GM21515 (cell line): Measurements from ENCODE around the gene PARP14.
"Not testable (repeated sequence)": the region's sequence is repeated elsewhere in the genome, so short reads cannot be mapped to it uniquely, and the experiment has no call there.

ENCODE experiments used
- ATAC-seq: cut with Tn5 transposase; IDR thresholded peaks from one replicate; pipeline ENCODE4 v1.9.1; 2021; ENCODE audit not compliant: unreplicated experiment

PARP14 gene

DNA sequence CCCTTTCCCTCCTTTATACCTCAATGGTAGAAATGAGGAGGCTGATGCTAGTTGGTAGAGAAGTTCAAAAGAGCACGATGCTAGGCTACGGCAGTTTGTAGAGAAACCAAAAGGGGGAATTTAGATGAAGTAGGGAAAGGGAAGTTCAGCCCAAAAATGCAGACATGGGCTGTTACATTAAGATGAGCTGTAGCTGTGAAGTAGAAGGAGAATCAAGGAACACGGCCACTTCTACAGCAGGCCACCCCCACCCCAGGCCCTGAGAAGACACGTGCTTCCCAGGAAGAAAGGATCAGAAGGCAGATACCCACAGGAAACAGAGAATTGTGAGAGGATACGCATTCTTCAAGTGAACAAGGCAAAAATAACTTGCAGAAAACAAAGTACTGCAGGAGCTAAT is 2.1 kb upstream of the PARP14 start:
- no peak for ATAC-seq

GRCh38 chr3:122679085-122679881 is 1.4 kb upstream of the PARP14 start:
- no peak for ATAC-seq

DNA sequence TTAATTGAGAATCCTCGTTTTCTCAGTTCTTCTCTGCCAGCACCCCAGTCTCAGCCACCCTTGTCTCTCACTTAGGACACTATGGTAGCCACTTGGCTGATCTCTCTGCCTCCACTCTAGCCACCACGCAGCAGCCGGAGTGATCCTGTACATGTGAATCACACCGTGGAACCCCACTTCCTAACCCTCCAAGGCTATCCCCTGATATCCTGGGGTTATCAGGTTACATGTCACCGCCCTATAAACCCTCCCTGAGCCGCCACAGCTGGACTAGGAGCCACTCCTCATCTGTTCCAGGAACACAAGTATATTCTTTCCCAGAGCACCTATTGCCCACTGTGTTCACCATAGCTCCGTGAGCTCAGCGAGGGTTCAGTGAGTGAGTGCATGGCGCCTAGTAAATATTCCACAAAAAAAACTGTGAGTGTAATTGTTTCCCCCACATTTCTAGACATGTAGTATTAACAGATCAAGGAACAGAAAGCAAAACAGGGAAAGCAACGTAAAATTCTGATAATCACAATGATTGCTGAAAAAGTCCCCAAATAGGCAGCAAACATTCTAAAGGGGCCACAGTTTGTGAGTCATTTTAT is 661 bp upstream of the PARP14 start:
- no peak for ATAC-seq

DNA sequence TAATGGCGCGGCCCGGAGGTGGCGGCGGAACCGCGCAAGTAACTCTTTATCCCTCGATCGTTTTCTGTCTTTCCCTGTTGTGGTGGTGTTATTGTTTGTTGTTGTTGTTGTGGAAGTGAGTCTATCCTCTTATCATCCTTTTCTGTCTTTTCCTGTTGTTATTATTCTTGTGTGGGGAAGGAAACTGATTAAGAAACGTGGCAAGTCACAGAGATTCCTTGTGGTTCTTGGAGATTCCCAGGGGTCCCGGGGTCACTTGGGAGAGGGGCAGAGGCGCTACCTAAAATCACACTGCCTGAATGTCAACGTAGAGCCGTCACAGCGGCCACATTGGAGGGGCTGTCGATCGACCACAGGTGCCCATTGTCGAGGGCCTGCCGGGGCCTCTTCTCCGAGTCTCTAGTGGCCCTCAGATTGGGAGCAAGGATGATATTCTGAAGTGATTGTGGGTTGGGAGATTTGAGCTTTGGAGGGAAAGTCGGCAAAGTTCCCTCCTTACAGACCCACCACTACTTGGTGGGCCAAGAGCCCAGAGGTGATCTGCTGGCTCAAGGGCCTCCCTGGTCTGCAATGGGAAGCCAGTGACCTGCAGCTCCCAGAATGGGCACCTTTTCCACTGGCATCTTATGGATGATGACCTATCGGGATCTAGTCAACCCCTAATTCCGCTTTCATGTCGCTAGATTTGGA is 790 bp downstream of the PARP14 start:
- no peak for ATAC-seq

DNA sequence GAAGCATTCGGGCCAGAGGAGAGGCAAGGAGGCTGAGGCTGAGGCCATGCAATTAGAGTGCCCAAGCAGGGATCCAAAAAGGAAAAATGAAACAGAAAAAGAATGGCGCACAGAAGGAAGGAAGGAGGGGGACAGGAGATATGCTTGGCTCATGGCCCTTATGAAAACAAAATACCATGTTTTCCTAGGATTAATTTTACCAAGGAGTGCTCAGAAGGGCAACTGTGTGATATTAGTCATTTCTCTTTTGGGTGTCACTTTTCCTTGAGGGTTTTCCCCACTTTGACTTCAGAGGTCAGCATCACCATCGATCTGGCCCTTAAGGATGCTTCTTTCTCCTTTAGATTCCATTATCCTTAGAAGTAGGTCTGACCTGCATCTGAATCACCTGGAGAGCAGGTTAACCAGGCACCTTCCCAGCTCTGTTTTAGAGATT is 1.4 kb downstream of the PARP14 start:
- no peak for ATAC-seq

GRCh38 chr3:122682778-122683411 is 2.3 kb downstream of the PARP14 start:
- ATAC-seq: not testable (repeated sequence)

DNA sequence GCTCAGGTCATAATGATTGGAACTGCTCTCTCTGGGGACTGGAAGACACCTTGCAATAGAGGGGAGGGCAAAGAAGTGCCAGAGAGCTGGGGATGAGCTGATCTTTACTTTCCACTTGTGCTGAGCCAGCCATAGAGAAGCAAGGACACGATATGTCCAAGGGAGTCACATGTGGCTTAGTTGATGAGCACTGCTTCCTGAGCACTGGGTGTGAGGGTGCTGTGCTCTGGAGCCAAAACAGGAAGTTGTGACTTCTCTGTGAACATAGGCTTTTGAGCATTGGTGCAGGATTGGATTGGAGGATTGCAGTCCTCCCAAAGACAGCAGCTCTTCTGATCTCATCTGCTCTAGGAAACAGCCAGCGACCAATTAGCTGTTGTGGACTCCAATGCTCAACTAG is 6.7 kb downstream of the PARP14 start:
- no peak for ATAC-seq

- no peak for ATAC-seq
Measured at GRCh38 chr3:122688996-122689395, 8.4 kb downstream of the PARP14 start.

DNA sequence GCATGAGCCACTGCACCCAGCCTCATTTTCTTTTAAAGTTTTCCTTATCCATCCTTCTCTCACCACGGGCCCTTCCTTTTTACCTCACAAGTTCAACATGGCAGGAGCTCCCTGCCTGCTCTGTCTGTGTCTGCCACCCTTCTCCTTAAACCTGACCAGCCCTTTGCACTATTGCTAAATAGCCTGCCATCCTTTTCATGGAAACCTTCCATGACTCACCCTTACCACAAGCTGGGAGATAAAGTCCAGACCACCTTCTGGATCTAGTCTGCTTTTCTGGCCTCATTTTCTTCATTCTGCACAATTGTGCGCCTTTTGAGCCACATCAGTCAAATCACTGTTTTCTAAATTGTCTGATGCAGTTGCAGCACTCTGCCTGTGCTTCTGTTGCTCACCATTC is 8.9 kb downstream of the PARP14 start:
- ATAC-seq: no peak

GRCh38 chr3:122690096-122690495 is 9.5 kb downstream of the PARP14 start:
- ATAC-seq: no peak

GRCh38 chr3:122691195-122691594 is 10.6 kb downstream of the PARP14 start:
- no peak for ATAC-seq

DNA sequence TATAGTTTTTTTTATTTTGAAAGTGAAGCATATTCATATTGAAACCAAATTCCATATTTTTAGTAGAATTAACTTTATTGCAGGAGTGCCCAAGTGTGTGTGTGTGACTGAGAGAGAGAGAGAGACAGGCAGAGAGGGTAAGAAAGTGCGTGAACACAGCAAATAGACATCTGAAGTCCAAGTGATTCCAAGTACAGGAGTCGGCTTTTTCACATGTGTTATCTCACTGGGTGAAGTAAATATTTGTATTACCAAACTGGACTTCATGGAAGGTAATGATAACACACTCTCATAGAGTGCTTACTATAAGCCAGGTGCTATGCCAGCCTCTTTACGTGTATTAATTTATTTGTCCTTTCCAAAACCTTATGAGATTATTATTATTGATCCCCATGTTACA is 12.0 kb downstream of the PARP14 start:
- ATAC-seq: no peak

DNA sequence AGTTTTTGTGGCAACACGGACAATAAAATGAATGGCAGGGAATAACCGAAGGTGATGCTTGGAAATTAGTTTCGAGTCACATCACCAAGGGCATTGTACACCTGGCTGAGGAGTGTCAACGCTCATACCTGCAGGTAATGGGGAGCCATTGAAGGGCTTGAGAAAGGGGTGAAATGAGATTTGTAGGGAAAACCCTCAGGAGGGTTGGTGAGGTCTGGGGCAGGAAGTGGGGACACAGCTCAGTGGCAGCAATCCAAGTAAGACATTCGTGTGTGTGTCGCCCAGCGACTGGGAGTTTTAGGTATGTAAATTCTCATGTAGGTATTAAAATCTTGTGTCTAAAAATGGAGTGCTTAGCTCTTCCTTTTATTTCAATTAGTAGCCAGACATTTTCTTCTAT is 14.3 kb downstream of the PARP14 start:
- ATAC-seq: no peak

DNA sequence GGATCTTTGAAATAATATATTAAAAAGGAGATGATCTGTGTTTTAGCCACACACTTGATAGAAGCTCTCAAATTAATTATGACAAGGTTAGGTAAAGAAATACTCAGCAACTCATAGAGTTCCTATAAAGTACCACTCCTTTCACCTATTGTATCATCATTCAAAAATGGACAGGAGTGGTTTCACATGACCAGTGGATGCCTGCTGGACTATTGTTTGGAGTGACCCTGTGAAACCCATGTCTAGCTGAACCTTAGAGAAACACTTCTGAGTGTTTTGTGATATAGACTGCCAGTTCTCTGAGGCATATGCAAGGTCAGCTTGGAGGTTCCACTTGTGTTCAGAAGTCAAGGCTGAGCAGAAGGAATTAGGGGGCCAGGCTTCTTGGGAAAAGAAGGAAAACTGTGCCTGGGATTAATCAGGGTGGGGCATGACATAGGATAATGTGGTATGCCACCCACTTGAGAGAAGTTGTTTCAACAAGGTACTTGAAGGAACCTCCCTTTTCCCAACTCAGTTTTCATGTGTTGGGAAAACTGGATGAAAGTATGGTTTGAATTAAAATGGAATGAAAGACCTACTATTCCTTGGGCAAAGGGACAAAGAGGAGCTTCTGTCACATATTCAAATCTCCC is 15.4 kb downstream of the PARP14 start:
- no peak for ATAC-seq

DNA sequence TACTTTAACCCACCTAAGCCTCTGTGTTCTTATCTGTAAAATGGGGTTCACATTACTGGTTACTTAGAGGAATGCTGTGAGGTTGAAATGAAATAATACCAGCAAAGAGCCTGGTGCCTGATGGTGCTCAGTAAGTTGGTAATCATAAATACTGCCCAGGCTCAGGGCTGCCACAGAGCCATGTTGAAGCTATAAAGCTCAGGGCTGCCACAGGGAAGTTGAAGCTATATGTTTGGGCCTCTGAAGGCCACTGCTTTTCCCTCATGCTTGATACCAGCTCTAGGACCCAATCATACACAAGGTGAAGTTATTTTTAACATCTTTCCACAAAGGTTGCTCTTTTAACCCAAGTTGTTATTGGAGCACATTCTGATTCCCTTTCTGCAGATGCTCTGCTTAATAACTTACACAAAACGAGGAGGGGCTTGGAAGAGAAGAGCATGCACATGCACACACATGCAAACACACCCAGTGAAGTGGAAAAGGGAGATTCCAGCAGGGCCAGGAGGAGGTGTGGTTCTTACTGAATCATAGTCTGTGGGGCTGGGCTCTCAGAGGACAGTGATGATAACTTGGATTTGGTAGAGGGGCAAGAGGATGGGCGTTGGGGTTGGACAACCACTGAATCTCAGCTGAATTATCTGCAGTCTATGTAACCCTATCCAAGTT is 17.4 kb downstream of the PARP14 start:
- peak; percentile 66 for ATAC-seq

DNA sequence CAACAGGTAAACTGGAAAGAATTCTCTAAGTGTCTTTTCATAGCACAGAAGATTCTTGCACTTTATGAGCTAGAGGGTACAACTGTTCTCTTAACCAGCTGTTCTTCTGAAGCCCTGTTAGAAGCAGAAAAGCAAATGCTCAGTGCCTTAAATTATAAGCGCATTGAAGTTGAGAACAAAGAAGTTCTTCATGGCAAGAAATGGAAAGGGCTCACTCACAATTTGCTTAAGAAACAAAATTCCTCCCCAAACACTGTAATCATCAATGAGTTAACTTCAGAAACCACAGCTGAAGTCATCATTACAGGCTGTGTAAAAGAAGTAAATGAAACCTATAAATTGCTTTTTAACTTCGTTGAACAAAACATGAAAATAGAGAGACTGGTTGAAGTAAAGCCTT is 19.6 kb downstream of the PARP14 start:
- no peak for ATAC-seq

DNA sequence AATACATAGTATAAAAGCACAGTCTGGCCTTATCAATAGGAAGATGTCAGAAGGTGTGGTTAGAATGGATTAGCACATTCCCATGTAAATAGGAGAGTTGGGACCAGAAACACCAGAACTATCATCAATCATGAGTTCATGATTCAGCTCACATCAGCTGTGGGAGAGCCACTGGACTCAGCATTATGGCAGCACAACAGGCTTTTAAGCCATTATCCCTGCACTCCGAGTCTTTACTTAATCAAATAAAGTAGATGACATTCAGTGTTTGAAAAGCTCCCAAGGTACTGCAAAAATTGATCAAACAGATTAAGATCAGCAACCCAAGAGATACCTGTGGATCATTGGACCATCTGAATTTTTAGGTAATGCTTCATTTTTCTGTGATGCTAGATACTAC is 24.7 kb downstream of the PARP14 start:
- no peak for ATAC-seq

- not testable (repeated sequence) for ATAC-seq
Measured at GRCh38 chr3:122710616-122711251, 30.1 kb downstream of the PARP14 start.

GRCh38 chr3:122714273-122714672 is 33.6 kb downstream of the PARP14 start:
- no peak for ATAC-seq

GRCh38 chr3:122716667-122717066 is 36.0 kb downstream of the PARP14 start:
- ATAC-seq: no peak
